ENCODE data around the gene ARHGAP10.
A peak's percentile ranks its signal among the peaks of the same experiment; 100 is the strongest.

ARHGAP10 gene

GRCh38 chr4:147957446-147957845, 225.6 kb downstream of the ARHGAP10 start:
- DNase-seq: no peak

DNA sequence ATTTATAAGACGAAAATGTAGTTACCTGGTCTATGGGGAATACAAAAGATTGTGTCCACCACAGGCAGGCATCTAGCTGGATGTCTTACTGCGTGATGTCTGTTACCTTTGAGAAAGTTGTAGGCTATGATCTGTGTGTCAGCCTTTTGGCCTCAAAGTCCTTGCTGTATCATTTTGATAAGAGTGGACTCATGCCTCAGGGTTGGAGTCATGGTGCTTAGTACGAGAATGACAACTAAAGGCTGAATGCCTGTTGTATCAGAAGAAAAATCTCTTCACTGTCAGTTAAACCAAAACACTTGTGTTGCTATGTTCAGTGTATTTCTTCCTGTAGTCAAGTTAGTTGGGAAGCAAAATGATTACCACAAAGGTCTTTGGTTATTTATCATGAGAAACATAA, 226.2 kb downstream of the ARHGAP10 start:
- DNase-seq: no peak

GRCh38 chr4:147958489-147959065, 226.7 kb downstream of the ARHGAP10 start:
- no peak for DNase-seq

- DNase-seq: no peak
Measured at GRCh38 chr4:147960971-147961370, 229.1 kb downstream of the ARHGAP10 start.

- DNase-seq: no peak
Measured at GRCh38 chr4:147963839-147964238, 232.0 kb downstream of the ARHGAP10 start.

- no peak for DNase-seq
Measured at GRCh38 chr4:147964266-147964880, 232.5 kb downstream of the ARHGAP10 start.

DNA sequence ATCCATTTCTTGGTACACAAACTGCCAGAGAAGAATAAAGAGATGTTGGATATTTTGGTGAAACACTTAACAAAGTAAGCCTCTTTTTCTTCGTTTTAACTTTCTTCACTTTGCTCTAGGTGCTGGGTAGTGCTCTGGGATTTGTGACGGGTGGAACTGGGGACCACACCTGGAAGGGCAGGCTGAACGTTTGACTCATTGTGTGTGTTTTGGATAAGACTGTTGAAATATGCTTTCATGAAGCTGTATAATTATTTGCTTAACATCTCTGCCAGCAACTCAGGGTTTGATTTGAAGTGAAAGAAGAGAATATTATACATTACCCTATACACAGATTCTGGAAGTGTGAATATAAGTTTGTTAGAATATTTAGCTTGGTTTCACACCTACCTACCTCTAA, 233.2 kb downstream of the ARHGAP10 start:
- no peak for DNase-seq

DNA sequence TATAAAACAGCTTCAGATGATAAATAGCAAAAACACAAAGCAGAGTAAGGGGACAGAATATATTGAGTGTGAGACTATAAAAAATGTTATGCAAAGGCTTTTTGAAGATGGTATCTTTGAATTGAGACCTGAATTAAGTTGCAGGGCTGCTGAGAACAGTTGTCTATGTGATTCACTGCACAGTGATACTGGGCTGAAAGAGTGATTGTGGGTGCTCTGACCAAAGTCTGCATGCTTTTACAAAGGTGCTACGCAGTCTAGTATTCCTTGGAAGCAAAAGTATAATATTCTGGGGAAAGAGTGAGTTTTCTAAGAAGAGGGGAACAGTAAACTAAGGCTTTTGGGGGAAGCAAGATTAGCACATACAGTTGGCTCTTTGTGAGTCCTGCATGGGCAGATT, 234.0 kb downstream of the ARHGAP10 start:
- no peak for DNase-seq

DNA sequence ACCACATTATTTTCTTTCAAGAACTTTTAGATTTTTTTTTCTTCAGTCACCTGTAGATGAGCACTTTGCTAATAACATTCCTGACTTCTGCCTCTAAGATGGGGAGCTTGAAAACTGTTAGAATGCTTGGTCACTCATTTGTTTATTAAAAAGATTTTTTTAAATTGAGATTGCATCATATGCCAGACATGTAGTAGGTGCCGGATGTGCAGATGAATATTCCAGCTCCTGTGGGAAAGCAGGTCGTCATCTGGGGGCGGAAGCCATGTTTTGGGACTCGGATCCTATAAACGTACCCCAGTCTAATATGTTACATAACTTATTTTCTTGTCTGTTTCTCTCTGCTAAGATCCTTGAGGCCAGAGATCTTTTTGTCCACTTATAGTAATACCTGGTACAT, 236.8 kb downstream of the ARHGAP10 start:
- no peak for DNase-seq

- DNase-seq: no peak
Measured at GRCh38 chr4:147969573-147970385, 237.9 kb downstream of the ARHGAP10 start.

DNA sequence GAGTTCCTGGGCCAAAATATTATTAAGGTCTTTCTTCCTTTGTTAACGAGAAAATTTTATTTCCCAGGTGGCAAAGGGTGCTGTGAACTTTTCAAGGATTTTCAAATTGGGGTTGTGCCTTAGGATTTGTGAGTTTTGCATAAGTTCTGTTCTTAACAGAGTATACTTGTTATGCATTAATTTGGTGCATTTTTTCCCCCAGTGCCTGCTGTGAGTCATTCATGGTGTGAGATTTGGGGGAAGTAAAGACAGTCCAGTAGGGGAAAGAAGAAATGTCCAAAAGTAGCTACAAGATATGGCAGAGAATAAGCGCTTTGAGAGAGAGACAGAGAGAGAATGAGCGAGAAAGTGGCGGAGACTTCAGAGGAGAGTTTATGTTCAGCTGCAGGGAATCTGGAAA, 239.2 kb downstream of the ARHGAP10 start:
- DNase-seq: peak; percentile 21

GRCh38 chr4:147975325-147975724, 243.4 kb downstream of the ARHGAP10 start:
- DNase-seq: peak; percentile 78

DNA sequence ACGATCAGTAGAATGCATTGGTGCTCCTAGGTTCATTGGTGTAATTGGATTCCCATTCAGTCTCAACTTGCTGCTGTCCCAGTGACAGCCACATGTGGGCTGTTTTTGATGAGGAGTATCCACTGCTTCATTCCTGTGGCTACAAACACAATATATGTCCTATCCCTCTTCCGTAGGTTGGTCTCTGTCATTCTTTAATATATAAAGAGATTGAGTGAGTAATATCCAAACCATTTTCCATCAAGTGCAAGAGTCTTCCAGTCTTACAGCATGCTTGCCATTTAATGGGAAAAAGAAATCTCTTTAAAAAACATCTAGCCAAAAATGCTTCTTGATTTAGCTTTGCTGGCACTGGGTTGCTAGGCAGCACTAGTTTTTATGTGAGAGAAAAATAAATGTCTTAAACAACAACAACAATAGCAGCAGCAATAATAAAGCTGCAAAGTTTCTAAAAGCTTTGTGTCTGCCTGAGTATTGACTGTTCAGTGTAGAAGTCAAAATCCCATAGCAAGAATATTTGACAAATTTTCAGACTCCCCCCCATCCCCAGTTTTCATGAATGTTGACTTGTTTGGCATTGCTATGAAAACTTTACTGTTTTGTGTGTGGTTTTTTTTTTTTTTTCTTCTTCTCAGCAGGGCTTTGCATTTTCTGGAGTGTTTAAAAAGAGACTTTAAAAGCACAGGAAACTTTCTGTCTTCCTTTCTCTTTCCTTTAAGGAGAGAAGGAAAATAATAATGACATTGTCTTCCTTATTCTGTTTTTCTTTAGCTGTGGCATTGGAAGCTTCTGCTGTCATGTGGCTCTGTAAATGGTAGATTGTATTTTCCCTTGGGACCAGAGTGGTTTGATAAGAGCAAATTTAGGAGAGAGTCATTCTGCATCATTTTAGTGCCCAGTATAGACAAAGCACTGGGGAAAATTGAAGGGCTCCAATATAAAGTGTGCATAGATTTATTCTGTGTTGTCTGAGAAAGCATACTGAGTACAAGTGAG, 244.3 kb downstream of the ARHGAP10 start:
- peak; percentile 91 for DNase-seq

GRCh38 chr4:147980586-147980985, 248.7 kb downstream of the ARHGAP10 start:
- no peak for DNase-seq

DNA sequence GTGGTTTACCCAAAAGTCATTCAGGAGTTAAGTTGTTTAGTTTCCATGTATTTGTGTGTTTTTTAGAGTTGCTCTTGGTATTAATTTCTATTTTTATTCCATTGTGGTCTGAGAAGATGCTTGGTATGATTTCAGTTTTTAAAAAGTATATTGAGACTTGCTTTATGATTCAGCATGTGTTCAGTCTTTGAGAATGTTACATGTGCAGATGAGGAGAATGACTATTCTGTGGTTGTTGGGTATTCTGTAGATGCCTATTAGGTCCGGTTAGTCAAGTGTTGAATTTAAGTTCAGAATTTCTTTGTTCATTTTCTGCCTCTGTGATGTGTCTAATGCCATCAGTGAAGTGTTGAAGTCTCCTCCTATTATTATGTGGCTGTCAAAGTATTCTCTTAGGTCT, 249.4 kb downstream of the ARHGAP10 start:
- DNase-seq: peak; percentile 69

- DNase-seq: peak; percentile 66
Measured at GRCh38 chr4:147984065-147984777, 252.3 kb downstream of the ARHGAP10 start.

DNA sequence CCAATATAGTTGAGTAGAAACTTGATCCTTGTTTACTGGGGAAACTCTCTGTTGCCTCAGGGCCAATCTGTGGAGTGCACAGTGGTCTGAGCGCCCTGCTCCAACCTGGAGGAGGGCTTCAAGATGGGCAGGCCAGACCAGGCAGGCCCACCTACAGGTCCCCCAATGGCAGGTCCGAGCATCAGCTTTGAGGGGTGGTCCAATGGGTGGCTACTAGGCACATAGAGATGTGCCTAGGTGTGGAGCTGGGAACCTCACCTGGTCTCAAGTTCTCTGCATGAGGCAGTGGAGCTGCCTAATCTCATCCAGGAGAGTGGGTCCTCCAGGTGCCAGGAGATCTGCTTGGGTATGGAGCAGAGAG, 252.9 kb downstream of the ARHGAP10 start:
- no peak for DNase-seq

DNA sequence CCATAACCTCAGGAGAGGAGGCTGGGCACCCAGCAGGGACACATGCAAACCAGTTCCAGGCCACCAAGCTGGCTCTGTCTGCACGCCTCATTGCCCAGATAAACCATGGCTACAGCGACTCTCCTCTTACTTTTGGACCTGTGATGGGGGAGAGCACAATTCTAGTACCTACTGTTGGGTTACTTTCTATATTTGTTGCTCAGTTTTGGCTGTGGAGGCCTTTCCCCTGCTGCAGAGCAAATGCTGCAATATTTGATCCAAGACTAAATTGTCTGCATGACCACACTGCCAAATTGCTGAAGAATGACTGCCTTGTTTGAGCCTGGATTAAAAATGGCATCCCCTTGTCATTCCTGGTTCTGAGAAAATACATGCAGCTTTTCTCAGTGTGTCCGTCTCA, 253.5 kb downstream of the ARHGAP10 start:
- DNase-seq: no peak

DNA sequence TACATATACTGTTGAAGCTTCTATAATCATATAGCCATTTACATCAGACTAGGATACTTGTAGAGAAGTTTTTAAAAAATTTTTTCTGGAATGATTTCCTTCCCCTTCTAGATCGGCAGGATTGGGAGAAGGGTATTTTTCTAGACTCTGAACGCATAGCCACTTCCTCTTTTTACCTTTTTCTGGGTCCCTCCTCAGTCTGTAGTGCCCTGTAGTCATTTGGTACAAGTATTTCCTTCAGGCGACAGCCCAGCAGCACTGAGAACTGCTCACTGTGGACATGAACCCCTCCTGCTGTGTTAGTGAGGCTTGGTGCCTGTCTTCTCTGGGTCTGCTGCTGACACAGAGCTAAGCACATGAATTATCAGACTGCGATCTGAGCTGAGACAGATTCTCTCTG, 255.4 kb downstream of the ARHGAP10 start:
- DNase-seq: no peak

DNA sequence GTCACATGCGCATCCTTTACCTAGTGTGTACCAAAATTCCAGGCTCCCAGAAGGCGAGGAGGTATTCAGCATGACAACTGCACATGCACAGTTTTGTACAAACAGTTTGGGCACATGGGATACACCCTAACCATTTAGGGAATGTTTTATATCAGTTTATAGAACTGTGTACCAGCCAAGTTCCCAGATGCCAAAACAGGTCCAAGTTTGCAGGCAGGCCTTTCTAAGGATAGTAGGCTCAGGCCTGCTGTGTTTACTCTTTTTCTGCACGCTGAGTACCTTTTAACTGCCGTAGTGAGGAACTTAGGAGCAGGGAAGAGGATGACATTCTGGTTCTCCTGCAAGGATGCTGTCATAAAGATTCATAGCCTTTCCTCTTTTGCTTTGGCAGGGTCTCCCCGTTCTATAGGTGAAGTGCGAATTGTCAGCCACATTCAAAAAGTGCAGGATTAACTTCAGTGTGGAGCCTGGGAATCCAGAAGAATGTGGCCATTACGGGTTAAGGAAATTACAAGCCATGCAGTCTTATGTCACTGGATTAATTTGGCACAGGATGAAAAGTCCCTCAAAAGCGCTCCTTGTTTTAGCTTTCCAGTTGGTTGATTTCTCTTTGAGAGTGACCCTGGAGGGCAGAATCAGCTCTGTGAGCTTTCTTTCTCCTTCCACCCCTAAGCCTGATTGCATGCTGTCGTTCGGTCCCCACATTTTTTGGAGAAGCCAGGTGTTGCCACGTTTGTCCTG, 259.8 kb downstream of the ARHGAP10 start:
- DNase-seq: no peak

- peak; percentile 23 for DNase-seq
Measured at GRCh38 chr4:147994076-147994475, 262.2 kb downstream of the ARHGAP10 start.

Data from fibroblast of skin of scalp (primary cell).